Suprapubic skin (tissue), 4 donors: ENCODE results near the gene BPIFB4. TPM values are rescaled to one million over a fixed set of nuclear protein-coding genes. Genes with fewer than 3 reads are reported as not detected.

Experiments
- DNase-seq, 2 donors: peaks; one replicate each; pipeline ENCODE4 v3.0.0-alpha.2; 2019; ENCODE audit warnings: low spot score in 2 of 2
- H3K27ac ChIP-seq: fragments of 200-600 bp; sonication (generic); one replicate; pipeline ENCODE4 v1.5.1; 2019
- H3K27me3 ChIP-seq: fragments of 200-600 bp; sonication (generic); one replicate; pipeline ENCODE4 v1.5.1; 2019
- H3K36me3 ChIP-seq: fragments of 200-600 bp; sonication (generic); one replicate; pipeline ENCODE4 v1.5.1; 2019
- H3K4me1 ChIP-seq: fragments of 200-600 bp; sonication (generic); one replicate; pipeline ENCODE4 v1.5.1; 2019
- H3K4me3 ChIP-seq: fragments of 200-600 bp; sonication (generic); one replicate; pipeline ENCODE4 v1.5.1; 2019; ENCODE audit warnings: mild to moderate bottlenecking
- H3K9me3 ChIP-seq: fragments of 200-600 bp; sonication (generic); one replicate; pipeline ENCODE4 v1.5.1; 2019
- EP300 ChIP-seq: sonication (generic); formaldehyde crosslinking; IDR thresholded peaks from one replicate; pipeline ENCODE4 v1.6.1; 2017; ENCODE audit warnings: antibody characterized with exemption
- POLR2A ChIP-seq, 2 donors: fragments of 450-650 bp; IDR thresholded peaks; one replicate each; pipeline ENCODE4 v1.6.1; 2017; ENCODE audit warnings: antibody characterized with exemption in 2 of 2, mild to moderate bottlenecking in 2 of 2, moderate library complexity in 2 of 2
- POLR2AphosphoS5 ChIP-seq, 3 donors: sonication (generic); formaldehyde crosslinking; IDR thresholded peaks; one replicate each; pipeline ENCODE4 v1.6.1; 2017; ENCODE audit warnings: antibody characterized with exemption in 3 of 3
- WGBS: methylation state at CpG from one replicate; pipeline ENCODE4 v1.1.5; 2018; 5-methylcytosine and 5-hydroxymethylcytosine counted together
- total RNA-seq, 4 donors: library from RNA; depleted of rRNA; stranded (reverse); fragments of >200 nt; gene quantifications; one replicate each; pipeline ENCODE4 v1.1.0, GENCODE V29; 2016
- TF ChIP-seq, protein P1 (sequence below), 2 donors: fragments of 200-600 bp in 1 of 2; fragments of 450-650 bp in 1 of 2; sonication (generic) in 1 of 2; IDR thresholded peaks; one replicate each; pipeline ENCODE4 v1.5.1; 2016 to 2019; ENCODE audit warnings: antibody characterized with exemption in 2 of 2, mild to moderate bottlenecking in 1 of 2, moderate library complexity in 1 of 2

The BPIFB4 gene
- total RNA-seq, 4 donors from 2014 or later = not detected

DNA sequence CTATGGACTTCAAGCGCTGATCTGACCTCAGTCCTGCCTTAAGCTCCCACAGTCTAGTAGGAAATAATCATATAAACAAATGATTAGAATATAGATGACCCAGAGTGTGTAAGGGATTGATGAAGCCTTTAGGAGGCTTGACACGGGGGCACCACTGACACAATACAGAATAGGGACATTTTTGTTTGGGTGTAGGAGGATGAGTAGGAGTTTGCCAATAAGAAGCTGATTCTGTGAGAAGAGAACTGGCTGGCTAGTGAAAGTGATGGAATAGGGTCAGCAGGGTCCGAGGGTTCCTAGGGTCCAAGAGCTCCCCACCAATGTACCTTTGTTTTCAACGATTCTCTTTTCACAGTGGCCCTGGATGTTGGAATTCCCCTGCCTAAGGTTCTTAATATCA, 7.1 kb upstream of the BPIFB4 start:
- Histone ChIP-seq H3K36me3 (no peaks in the 10 kb centered on the region), H3K4me3 (no peak overlapping the region), H3K9me3 (no peaks in the 10 kb centered on the region), H3K27ac (no peak overlapping the region), H3K4me1 (no peaks in the 10 kb centered on the region), H3K27me3 (peaks cover 14% of the 10 kb centered on the region)
- 90% methylated on average over 4 of the region's 4 CpGs for WGBS
- TF ChIP-seq EP300 = no peak
- no peak for DNase-seq

DNA sequence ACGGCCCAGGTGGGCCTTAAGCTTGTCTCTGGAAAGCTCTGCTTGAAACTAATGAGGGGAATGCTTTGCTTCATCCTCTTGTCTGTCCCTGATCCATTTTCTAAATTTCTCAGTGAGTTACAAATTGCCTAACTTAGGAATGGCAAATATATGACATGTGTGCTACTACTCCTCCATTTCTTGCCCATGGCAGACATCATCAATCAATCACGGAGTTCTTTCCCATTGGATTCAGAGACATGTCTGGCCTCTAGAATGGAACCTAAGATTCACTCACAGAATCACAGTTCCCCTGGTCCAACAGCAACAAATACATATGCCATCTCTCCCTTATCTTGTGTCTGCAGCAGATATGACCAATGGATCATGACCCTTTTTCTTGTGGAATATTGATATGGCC, 6.6 kb upstream of the BPIFB4 start:
- WGBS = 74% methylated on average over 2 of the region's 2 CpGs
- no peaks in the 10 kb centered on the region for H3K36me3 ChIP-seq
- TF ChIP-seq POLR2A (IDR thresholded peaks at IDR 0.05) (no peak), POLR2AphosphoS5 (IDR thresholded peaks at IDR 0.05) (no peak), EP300 (no peak)
- TF ChIP-seq, protein P1, sequence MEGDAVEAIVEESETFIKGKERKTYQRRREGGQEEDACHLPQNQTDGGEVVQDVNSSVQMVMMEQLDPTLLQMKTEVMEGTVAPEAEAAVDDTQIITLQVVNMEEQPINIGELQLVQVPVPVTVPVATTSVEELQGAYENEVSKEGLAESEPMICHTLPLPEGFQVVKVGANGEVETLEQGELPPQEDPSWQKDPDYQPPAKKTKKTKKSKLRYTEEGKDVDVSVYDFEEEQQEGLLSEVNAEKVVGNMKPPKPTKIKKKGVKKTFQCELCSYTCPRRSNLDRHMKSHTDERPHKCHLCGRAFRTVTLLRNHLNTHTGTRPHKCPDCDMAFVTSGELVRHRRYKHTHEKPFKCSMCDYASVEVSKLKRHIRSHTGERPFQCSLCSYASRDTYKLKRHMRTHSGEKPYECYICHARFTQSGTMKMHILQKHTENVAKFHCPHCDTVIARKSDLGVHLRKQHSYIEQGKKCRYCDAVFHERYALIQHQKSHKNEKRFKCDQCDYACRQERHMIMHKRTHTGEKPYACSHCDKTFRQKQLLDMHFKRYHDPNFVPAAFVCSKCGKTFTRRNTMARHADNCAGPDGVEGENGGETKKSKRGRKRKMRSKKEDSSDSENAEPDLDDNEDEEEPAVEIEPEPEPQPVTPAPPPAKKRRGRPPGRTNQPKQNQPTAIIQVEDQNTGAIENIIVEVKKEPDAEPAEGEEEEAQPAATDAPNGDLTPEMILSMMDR (IDR thresholded peaks at IDR 0.05) = no peak
- H3K4me1 ChIP-seq = no peaks in the 10 kb centered on the region
- no peak overlapping the region for H3K4me3 ChIP-seq
- peaks cover 14% of the 10 kb centered on the region for H3K27me3 ChIP-seq
- H3K27ac ChIP-seq = no peak overlapping the region
- H3K9me3 ChIP-seq = no peaks in the 10 kb centered on the region
- DNase-seq = no peak

DNA sequence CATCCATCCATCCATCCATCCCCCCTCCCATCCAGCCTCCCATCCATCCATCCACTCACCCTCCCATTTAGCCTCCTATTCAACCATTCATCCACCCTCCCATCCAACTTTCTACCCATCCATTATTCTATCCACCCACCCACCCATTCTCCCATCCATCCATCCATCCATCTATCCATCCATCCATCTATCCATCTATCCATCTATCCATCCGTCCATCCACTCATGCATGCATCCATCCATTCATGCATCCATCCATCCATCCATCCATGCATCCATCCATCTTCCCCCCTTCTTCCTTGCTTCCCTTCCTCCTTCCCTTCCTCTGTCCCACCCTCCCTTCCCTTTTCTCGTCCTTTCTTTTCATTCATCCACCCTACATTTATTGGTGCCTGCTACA, 4.8 kb upstream of the BPIFB4 start:
- WGBS = 74% methylated on average over 2 of the region's 2 CpGs
- Histone ChIP-seq H3K36me3 (no peaks in the 10 kb centered on the region), H3K27me3 (peaks cover 14% of the 10 kb centered on the region), H3K4me1 (no peaks in the 10 kb centered on the region), H3K27ac (no peak overlapping the region), H3K4me3 (no peak overlapping the region), H3K9me3 (no peaks in the 10 kb centered on the region)
- no peak for DNase-seq
- no peak for TF ChIP-seq POLR2A (IDR thresholded peaks at IDR 0.05)
- no peak for TF ChIP-seq EP300
- TF ChIP-seq POLR2AphosphoS5 (IDR thresholded peaks at IDR 0.05) = no peak
- TF ChIP-seq, protein P1 (IDR thresholded peaks at IDR 0.05) = no peak

DNA sequence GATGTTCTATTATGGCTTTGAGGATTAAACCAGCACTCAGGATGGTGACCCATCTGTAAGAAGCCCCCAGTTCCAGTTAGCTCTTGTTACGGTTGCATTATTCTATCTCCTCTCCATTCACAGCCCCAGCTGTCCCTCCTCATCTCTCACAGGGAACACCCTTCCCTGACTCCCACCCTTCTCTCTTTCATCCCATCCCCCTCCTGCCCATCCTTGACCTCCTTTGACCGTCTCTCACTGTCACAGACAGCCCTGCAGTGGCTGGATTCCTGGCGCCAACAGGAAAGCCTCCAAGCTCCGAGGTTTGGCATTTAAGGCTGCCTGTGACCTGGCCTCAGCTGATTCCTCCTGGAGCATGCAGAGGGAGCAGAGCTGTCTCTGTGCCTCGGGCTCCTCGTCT, 4.2 kb upstream of the BPIFB4 start:
- Histone ChIP-seq H3K27ac (no peak overlapping the region), H3K4me3 (no peak overlapping the region), H3K4me1 (no peaks in the 10 kb centered on the region), H3K36me3 (no peaks in the 10 kb centered on the region), H3K9me3 (no peaks in the 10 kb centered on the region), H3K27me3 (peaks cover 13% of the 10 kb centered on the region)
- TF ChIP-seq POLR2AphosphoS5 (IDR thresholded peaks at IDR 0.05) = no peak
- TF ChIP-seq, protein P1 (IDR thresholded peaks at IDR 0.05) = no peak
- no peak for TF ChIP-seq EP300
- no peak for TF ChIP-seq POLR2A (IDR thresholded peaks at IDR 0.05)
- 52% methylated on average over 6 of the region's 6 CpGs for WGBS
- no peak for DNase-seq

DNA sequence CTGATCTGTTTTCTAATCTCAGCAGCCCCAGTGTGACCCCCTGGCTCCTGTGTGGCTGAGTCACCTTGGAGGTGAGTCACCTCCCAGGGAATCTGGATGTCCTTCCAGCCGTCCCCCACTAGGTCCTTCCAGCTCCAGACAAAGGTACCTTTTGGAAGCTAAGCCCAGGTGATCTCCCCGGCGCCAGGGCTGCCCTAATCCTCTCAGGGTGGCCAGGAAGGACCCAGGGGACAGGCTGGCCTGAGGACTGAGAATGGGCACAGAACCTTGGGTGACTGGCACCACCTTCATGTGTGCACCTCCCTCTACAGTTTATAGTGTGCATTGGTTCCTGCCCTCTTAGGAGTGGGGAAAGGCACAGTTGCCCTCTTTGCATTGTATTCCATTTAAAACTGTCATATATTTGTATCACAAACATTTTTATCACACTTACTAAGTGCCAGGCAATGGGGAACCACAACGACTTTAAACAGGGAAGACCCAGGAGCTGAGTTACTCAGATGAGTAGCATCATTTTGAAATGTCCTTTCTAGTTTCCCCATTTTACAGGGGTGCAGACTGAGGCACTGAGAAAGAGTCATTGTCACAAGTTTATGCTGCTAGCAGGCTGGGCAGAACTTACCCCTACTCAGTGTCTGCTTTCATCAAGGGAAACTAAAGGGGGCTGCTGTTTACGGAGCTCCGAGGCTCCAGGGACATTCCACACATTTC, 2.6 kb upstream of the BPIFB4 start:
- H3K36me3 ChIP-seq = no peaks in the 10 kb centered on the region
- no peak overlapping the region for H3K4me3 ChIP-seq
- 67% methylated on average over 4 of the region's 6 CpGs for WGBS
- no peaks in the 10 kb centered on the region for H3K9me3 ChIP-seq
- TF ChIP-seq, protein P1 (IDR thresholded peaks at IDR 0.05) = no peak
- TF ChIP-seq POLR2AphosphoS5 (IDR thresholded peaks at IDR 0.05) (no peak), EP300 (no peak), POLR2A (IDR thresholded peaks at IDR 0.05) (no peak)
- H3K4me1 ChIP-seq = no peaks in the 10 kb centered on the region
- no peak overlapping the region for H3K27ac ChIP-seq
- H3K27me3 ChIP-seq = peaks cover 7% of the 10 kb centered on the region
- no peak for DNase-seq
